HG03457 (cell line): ENCODE results near the gene ITK.
"Not testable (repeated sequence)": the region's sequence is repeated elsewhere in the genome, so short reads cannot be mapped to it uniquely, and the experiment has no call there.

Experiments
- ATAC-seq: cut with Tn5 transposase; IDR thresholded peaks from one replicate; pipeline ENCODE4 v1.9.1; 2021; ENCODE audit warnings: moderate number of reproducible peaks; ENCODE audit not compliant: unreplicated experiment

ITK gene

GRCh38 chr5:157167214-157167621, 13.4 kb upstream of the ITK start:
- no peak for ATAC-seq

DNA sequence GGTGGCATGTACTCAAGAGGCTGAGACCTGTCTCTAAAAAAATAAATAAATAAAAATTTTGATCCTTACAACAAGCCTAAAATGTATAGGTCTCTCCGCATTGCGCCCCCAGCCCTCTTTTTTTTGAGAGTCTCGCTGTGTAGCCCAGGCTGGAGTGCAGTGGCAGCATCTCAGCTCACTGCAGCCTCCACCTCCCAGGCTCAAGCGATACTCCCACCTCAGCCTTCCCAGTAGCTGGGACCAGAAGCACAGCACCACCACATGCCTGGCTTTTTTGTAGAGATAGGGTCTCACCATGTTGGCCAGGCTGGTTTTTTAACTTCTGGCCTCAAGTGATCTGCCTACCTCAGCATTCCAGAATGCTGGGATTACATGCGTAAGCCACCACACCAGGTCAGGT, 12.4 kb upstream of the ITK start:
- ATAC-seq = no peak

DNA sequence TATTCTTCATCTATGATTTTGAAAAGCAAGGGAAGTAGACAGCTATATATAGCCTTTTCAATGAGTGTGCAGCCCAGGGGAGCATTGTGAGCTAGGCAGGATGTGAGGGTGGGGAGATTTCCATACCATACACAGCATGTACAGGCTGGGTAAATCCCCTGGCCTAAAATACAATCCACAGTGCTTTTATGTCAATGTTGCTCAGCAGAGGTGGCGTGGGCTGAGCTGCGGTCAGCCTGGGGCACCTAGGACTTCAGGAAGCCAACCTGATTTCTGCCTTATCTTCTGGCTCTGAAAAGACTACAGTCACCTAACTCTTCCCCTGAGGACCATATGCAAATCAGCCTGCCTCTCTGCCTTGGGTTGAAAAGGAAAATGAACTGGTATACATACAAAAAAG, 8.2 kb upstream of the ITK start:
- ATAC-seq = peak; percentile 100

DNA sequence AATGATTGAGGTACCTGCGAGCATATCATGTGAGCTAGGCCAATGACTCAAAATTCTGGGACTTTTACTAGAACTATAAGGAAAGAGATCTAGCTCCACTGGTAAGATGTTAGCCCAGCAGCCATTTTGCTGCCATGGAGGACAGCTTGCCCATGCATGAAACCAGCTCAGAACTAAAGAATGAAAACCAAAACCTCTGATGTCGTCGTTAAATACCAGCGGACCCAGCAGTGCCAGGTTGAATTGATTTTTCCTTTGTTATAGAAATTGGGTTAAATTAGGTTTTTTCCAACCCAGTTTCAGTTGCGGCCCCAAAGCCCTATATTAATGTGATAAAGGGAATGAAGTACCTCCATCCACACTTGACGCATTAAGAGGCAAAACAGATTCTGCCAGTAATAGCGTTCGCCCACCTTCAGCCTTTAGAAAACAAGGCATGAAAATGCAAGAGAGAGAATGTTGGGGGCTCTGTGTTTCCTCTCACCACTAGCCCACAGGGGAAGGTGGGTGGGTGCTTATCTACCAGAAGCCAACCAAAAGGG, 5.5 kb upstream of the ITK start:
- ATAC-seq = no peak

- ATAC-seq = no peak
Observed at GRCh38 chr5:157177953-157178352, 2.7 kb upstream of the ITK start.

- no peak for ATAC-seq
Observed at GRCh38 chr5:157178966-157179365, 1.7 kb upstream of the ITK start.

DNA sequence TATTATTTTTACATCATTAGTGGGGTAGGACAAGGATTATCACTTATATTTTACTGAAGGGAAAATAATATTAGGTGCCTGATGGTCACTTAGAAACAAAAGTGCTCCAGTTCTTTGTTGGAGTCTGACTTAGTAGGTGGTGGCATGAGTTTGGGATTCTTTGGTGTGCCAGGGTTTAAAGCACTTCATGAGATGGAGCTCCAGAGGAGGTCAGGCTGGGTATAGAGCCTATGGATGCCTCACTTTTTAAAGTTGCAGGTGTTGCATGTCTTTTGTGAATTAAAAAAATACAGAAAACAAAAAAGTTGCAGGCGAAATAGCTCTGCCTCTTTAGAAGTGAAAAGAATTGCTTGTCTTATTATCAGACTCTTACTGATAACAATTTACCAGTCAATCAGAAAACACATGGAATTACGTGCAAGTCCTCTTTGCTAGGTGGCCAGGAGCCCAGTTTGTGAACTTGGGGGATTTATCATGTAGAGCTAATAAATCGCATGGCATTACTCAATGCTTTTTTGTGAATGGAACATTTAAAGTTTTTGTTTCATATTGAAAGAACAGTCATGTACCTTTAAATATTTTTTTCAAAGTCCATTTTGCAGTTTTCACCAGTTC, 1.6 kb downstream of the ITK start:
- ATAC-seq = no peak

DNA sequence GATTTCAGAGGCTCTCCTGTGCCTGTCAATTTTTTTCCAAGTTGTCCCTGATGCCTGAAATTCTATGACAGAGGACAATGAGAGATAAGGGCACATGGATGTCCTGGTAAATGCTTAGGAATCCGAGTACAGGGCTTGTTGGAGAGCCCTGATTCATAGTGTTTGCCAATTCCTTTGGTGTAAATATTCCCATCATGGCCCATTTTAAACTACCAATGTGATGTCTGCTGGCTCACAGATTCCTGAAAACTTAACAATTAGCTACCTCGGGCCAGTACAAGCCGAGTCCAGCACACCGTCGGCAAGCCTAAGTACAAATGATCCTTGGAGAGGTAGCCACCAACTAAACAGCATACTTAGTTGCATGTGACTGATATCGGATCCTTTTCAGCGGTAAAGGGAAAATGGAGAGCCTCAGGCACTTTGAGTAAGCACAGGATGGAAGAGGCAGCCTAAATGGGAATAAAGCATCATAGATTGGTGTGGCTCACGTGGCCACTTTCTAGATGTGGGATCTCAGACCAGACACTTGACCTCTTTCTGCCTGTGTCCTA, 3.6 kb downstream of the ITK start:
- no peak for ATAC-seq

DNA sequence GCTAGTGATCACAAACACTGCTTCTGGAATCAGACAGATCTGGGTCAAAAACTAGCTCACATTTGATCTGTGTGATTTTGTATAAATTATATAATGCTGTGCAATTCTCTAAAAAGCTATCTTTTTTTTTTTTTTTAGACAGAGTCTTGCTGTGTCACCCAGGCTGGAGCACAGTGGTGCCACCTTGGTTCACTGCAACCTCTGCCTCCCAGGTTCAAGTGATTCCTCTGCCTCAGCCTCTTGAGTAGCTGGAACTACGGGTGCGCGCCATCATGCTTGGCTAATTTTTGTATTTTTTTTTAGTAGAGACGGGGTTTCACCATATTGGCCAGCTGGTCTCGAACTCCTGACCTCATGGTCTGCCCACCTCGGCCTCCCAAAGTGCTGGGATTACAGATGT, 4.5 kb downstream of the ITK start:
- ATAC-seq = not testable (repeated sequence)

- ATAC-seq = no peak
Observed at GRCh38 chr5:157186309-157187045, 5.8 kb downstream of the ITK start.

- ATAC-seq = no peak
Observed at GRCh38 chr5:157187046-157187754, 6.6 kb downstream of the ITK start.

GRCh38 chr5:157188270-157188669, 7.6 kb downstream of the ITK start:
- no peak for ATAC-seq

- no peak for ATAC-seq
Observed at GRCh38 chr5:157189223-157189622, 8.6 kb downstream of the ITK start.

- ATAC-seq = no peak
Observed at GRCh38 chr5:157193699-157194424, 13.2 kb downstream of the ITK start.

DNA sequence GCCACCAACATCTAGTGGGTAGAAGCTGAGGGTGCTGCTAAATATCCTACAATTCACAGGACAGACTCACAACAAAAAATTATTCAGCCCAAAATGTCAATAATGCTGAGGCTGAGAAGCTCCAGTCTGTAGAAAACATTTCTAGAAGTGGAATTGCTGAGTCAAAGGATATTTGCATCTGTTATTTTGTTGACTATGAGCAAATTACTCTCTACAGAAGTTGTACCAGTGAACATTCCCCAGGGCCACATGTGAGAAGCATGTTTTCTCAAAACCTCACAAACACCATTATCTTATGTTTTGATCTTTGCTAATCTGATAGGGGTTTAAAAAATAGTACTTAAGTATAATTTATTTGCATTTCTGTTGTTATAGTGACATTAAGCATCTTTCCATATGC, 15.4 kb downstream of the ITK start:
- no peak for ATAC-seq

GRCh38 chr5:157197086-157197485, 16.4 kb downstream of the ITK start:
- no peak for ATAC-seq

- ATAC-seq = no peak
Observed at GRCh38 chr5:157198277-157198986, 17.8 kb downstream of the ITK start.

- no peak for ATAC-seq
Observed at GRCh38 chr5:157201857-157202256, 21.2 kb downstream of the ITK start.

- no peak for ATAC-seq
Observed at GRCh38 chr5:157203417-157203816, 22.8 kb downstream of the ITK start.

DNA sequence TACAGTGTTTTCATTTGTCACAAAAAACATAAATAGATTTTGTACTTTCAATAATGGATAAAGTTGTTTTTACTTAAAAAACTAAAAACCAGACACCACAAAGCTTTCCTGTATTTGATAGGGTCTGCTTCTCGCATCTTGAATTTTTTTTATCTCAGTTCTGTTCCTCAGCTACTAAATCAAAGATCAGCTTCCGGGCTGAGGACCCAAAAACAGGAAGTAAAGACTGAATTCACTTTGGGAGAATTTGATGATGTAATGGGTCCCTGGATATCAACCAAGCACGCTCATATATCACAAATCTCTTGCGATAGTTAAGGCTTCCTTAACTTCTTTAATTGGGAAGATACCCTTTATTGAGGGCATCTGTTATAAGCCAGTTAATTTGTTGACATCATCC, 24.1 kb downstream of the ITK start:
- ATAC-seq = no peak
